CD4-positive, alpha-beta T cell treated with Interleukin-6 for 4 hours (primary cell): ENCODE data around the gene STX5.
"Not testable (repeated sequence)": the region's sequence is repeated elsewhere in the genome, so short reads cannot be mapped to it uniquely, and the experiment has no call there.

Source experiments
- DNase-seq: peaks from one replicate; pipeline ENCODE4 v3.0.0-alpha.2; 2020; ENCODE audit warnings: mixed read lengths

Gene STX5

GRCh38 chr11:62854013-62854824, 22.4 kb upstream of the STX5 start:
- no peak for DNase-seq

- peak; percentile 25 for DNase-seq
Measured at GRCh38 chr11:62853279-62853965, 21.6 kb upstream of the STX5 start.

- DNase-seq: no peak
Measured at GRCh38 chr11:62852523-62853188, 20.8 kb upstream of the STX5 start.

GRCh38 chr11:62851807-62852522, 20.1 kb upstream of the STX5 start:
- DNase-seq: no peak

- DNase-seq: no peak
Measured at GRCh38 chr11:62850911-62851806, 19.3 kb upstream of the STX5 start.

GRCh38 chr11:62847767-62848314, 16.0 kb upstream of the STX5 start:
- DNase-seq: no peak

- DNase-seq: no peak
Measured at GRCh38 chr11:62846177-62846576, 14.3 kb upstream of the STX5 start.

- DNase-seq: no peak
Measured at GRCh38 chr11:62844154-62844553, 12.3 kb upstream of the STX5 start.

GRCh38 chr11:62843466-62843865, 11.6 kb upstream of the STX5 start:
- no peak for DNase-seq

GRCh38 chr11:62842891-62843290, 11.0 kb upstream of the STX5 start:
- DNase-seq: not testable (repeated sequence)

GRCh38 chr11:62842171-62842741, 10.4 kb upstream of the STX5 start:
- peak; percentile 46 for DNase-seq

- peak; percentile 84 for DNase-seq
Measured at GRCh38 chr11:62841361-62842170, 9.7 kb upstream of the STX5 start.

GRCh38 chr11:62840721-62841360, 9.0 kb upstream of the STX5 start:
- DNase-seq: peak; percentile 64

GRCh38 chr11:62839050-62839945, 7.4 kb upstream of the STX5 start, which contains the start of gene WDR74:
TSS of gene WDR74 (minus strand) at chr11:62839590. CDS start at chr11:62839570, 20 bp downstream.
- DNase-seq: peak; percentile 95

GRCh38 chr11:62835336-62835735, 3.5 kb upstream of the STX5 start:
- no peak for DNase-seq

- DNase-seq: no peak
Measured at GRCh38 chr11:62832336-62833234, 734 bp upstream of the STX5 start, which contains the start of gene TEX54. TSS of gene TEX54 (minus strand) at chr11:62832841.

- no peak for DNase-seq
Measured at GRCh38 chr11:62830904-62831519, 839 bp downstream of the STX5 start.
